B cell (primary cell): ENCODE data around the gene GKAP1.

ENCODE experiments used
- CTCF ChIP-seq: fragments of 200-600 bp; IDR thresholded peaks from one replicate; pipeline ENCODE4 v1.8.0; 2022; ENCODE audit warnings: antibody characterized with exemption, mild to moderate bottlenecking
- EZH2 ChIP-seq: IDR thresholded peaks from 2 replicates; pipeline ENCODE4 v1.6.1; 2012; ENCODE audit warnings: borderline replicate concordance, low read depth, mild to moderate bottlenecking, moderate library complexity, low read length; ENCODE audit not compliant: insufficient read depth, poor library complexity, severe bottlenecking

GRCh38 chr9:83698976-83699585 is 118.5 kb downstream of the GKAP1 start:
- no peak for TF ChIP-seq EZH2
- TF ChIP-seq CTCF = no peak
